GM08714 (cell line): ENCODE data around the gene FMNL2.
"Not testable (repeated sequence)": the region's sequence is repeated elsewhere in the genome, so short reads cannot be mapped to it uniquely, and the experiment has no call there.

Experiments used
- H3K4me3 ChIP-seq: fragments of 200-500 bp; sonication (Bioruptor generic); 2 replicates; pipeline ENCODE4 v1.5.1; 2014; ENCODE audit warnings: mild to moderate bottlenecking, low read length, inconsistent platforms
- ZNF274 ChIP-seq: IDR thresholded peaks from 2 replicates; pipeline ENCODE4 v1.6.1; 2012; ENCODE audit warnings: mild to moderate bottlenecking, low read depth, low read length

The FMNL2 gene

DNA sequence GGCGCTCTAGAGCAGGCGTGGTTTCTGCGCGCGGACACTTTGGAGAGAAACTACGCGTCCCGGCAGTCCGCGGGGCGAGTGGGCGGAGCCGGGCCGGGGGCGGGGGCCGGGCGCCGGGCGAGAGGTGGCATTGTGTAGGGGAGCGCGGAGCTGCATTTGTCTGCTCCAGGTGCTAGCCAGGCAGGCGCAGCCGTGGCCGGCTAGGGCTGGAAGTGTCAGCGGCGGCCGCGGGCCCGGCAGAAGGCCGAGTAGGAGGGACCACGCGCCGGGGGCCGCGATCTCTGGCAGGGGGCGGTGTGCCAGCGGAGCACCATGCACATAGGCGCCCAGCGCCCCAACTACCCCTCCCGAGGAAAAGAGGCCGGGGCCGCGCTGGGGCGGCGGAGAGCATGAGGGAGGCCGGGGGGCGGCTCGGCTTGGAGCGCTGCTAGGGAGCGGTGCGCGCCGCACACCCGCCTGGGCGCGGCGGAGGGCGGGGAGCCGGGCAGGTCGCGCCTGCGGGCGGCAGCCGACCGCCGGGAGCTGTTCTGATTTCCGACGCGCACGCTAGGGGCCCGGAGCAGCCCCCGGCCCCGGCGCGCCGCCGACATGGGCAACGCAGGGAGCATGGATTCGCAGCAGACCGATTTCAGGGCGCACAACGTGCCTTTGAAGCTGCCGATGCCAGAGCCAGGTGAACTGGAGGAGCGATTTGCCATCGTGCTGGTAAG, at the start of gene FMNL2:
FMNL2 (plus strand) TSS at position 159 of the 710 bp plus-strand sequence.
- no peak for TF ChIP-seq ZNF274
- peak within 1 kb of the TSS; percentile 87 for H3K4me3 ChIP-seq

DNA sequence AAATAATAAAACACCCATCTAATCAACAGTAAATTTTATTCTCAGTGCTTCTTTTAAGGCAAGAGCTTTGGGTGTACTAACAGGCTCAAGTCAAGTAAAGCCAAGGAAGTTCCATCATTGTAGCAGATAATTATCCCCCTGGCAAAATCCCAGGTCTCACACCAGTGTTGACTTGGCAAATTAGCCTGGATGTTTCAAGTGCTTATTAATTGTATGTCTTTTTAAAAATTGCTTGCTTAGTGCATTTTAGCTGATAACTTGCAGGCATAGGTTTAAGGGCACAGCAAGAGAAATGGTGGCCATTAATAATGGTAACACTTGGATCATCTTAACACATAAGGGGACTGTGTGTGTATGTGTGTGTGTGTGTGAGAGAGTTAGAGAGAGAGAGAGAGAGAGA, 42.0 kb upstream of the FMNL2 start:
- no peak overlapping the region for H3K4me3 ChIP-seq
- no peak for TF ChIP-seq ZNF274

- no peak for TF ChIP-seq ZNF274
- no peak overlapping the region for H3K4me3 ChIP-seq
These were observed 37.3 kb upstream of the FMNL2 start for GRCh38 chr2:152297715-152298114.

DNA sequence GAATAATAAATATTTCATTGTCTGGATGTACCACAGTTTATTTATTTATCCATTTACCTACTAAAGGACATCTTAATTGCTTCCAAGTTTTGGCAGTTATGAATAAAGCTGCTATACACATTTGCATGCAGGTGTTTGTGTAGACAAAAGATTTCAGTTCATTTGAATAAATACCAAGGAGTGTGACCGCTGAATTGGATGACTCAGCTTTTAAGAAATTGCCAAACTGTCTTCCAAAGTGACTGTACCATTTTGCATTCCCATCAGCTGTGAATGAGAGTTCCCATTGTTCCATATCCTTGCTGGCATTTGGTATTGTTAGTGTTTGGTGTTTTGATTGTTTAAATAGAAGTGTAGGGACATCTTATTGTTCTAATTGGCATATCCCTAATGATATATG, 36.2 kb upstream of the FMNL2 start:
- no peak for TF ChIP-seq ZNF274
- no peak overlapping the region for H3K4me3 ChIP-seq

- no peak overlapping the region for H3K4me3 ChIP-seq
- no peak for TF ChIP-seq ZNF274
These were observed 33.8 kb upstream of the FMNL2 start for GRCh38 chr2:152301131-152301530.

GRCh38 chr2:152303951-152304350, 31.0 kb upstream of the FMNL2 start:
- no peak overlapping the region for H3K4me3 ChIP-seq
- no peak for TF ChIP-seq ZNF274

DNA sequence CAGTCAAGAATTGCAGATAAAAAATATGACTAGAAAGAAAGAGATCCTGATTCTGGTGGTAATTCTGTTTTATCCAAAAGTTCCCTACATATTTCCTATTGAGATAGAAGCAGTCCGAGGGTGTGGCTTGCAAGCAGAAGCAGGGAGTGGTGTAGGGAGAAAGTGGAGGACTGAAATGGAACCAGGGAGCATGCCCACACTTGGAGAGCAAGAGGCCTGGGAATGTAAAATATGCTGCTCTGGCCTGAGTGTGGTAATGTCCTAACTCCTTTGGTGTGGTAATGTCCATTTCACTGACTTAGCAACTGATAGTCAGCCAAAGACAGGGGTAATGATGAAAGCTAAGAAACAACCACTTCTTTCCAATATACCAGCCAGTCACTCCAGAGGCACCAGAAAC, 30.1 kb upstream of the FMNL2 start:
- TF ChIP-seq ZNF274, result no peak
- no peak overlapping the region for H3K4me3 ChIP-seq

- no peak overlapping the region for H3K4me3 ChIP-seq
- no peak for TF ChIP-seq ZNF274
These were observed 27.1 kb upstream of the FMNL2 start for GRCh38 chr2:152307863-152308262.

GRCh38 chr2:152309352-152310214, 25.4 kb upstream of the FMNL2 start:
- no peak overlapping the region for H3K4me3 ChIP-seq
- no peak for TF ChIP-seq ZNF274

GRCh38 chr2:152319822-152320570, 15.0 kb upstream of the FMNL2 start:
- no peak overlapping the region for H3K4me3 ChIP-seq
- TF ChIP-seq ZNF274, result no peak

GRCh38 chr2:152320814-152321213, 14.2 kb upstream of the FMNL2 start:
- TF ChIP-seq ZNF274, result no peak
- H3K4me3 ChIP-seq, result no peak overlapping the region

DNA sequence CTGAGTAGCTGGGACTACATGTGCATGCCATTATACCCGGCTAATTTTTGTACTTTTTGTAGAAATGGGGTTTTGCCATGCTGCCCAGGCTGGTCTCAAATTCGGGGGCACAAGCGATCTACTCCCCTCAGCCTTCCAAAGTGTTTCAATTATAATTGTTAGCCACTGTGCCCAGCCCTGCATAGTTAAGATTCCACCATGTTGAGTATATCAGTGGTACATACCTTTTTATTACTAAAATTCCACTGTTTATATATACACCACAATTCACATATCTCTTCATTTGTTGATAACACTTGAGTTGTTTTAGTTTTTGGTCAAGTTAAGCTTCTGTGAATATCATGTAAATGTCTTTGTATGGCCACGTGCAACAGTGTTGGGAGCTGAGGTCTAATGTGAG, 12.8 kb upstream of the FMNL2 start:
- H3K4me3 ChIP-seq, result no peak overlapping the region
- no peak for TF ChIP-seq ZNF274

DNA sequence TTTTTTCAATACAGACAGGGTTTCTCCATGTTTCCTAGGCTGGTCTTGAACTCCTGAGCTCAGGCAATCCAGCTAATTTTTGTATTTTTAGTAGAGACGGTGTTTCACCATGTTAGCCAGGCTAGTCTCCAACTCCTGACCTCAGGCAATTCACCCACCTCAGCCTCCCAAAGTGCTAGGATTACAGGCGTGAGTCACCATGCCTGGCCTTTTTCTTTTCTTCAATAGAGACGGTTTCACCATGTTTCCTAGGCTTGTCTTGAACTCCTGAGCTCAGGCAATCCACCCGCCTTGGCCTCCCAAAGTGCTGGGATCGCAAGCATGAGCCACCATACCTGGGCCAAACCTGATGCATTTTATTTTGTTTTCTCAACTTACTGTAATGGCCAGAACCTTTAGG, 9.8 kb upstream of the FMNL2 start:
- not testable (repeated sequence) for H3K4me3 ChIP-seq

DNA sequence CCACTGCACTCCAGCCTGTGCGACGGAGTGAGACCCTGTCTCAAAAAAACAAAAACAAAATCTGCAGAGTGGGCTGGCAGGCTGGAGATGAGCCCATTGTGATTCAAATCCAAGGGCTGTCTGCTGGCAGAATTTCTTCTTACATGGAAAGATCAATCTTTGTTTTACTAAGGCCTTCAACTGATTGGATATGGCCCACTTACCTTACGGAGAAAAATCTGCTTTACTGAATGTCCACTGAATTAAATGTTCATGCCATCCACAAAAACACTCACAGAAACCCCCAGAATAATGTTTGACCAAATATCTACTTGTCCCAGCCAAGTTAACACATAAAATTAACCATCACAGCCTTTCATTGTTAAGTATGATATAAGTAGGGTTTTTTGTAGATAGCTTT, 8.3 kb upstream of the FMNL2 start:
- no peak for TF ChIP-seq ZNF274
- no peak overlapping the region for H3K4me3 ChIP-seq

DNA sequence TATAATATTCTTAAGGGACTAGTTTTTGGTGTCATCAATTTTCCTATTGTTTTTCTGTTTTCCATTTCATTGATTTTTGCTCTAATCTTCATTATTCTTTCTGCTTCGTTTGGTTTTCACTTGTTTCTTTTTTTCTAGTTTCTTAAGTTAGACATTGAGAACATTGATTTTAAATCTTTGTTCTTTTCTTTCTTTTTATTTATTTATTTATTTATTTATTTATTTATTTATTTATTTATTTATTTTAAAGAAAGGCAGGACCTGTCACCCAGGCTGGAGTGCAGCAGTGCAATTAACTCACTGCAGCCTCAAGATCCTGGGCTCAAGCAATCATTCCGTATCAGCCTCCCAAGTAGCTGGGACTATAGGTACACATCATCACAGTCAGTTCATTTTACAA, 7.0 kb upstream of the FMNL2 start:
- no peak for TF ChIP-seq ZNF274
- H3K4me3 ChIP-seq, result no peak overlapping the region
